GM18517 (cell line): ENCODE measurements around the gene TRMT13.

Experiments
- ATAC-seq: cut with Tn5 transposase; IDR thresholded peaks from one replicate; pipeline ENCODE4 v1.9.1; 2021; ENCODE audit warnings: mild to moderate bottlenecking, moderate library complexity; ENCODE audit not compliant: unreplicated experiment

TRMT13 gene

GRCh38 chr1:100132566-100133477 is at the start of gene TRMT13, which contains the start of gene SASS6:
Gene TRMT13, plus strand, starts transcription at chr1:100133163. Its CDS starts 6 bp downstream, at chr1:100133169.
Gene SASS6, minus strand, starts transcription at chr1:100132930. Its CDS starts 116 bp downstream, at chr1:100132814.
- peak; percentile 91 for ATAC-seq

GRCh38 chr1:100087396-100087795 is 45.6 kb upstream of the TRMT13 start:
- no peak for ATAC-seq

- ATAC-seq: no peak
Measured at GRCh38 chr1:100089082-100089481, 43.9 kb upstream of the TRMT13 start.

GRCh38 chr1:100090471-100090870 is 42.5 kb upstream of the TRMT13 start:
- ATAC-seq: no peak

- ATAC-seq: no peak
Measured at GRCh38 chr1:100100202-100100601, 32.8 kb upstream of the TRMT13 start.

GRCh38 chr1:100101564-100101963 is 31.4 kb upstream of the TRMT13 start:
- no peak for ATAC-seq

GRCh38 chr1:100107696-100108095 is 25.3 kb upstream of the TRMT13 start:
- ATAC-seq: no peak

GRCh38 chr1:100109554-100110066 is 23.4 kb upstream of the TRMT13 start:
- no peak for ATAC-seq

GRCh38 chr1:100115524-100115923 is 17.4 kb upstream of the TRMT13 start:
- no peak for ATAC-seq

- ATAC-seq: no peak
Measured at GRCh38 chr1:100122177-100122576, 10.8 kb upstream of the TRMT13 start.

- ATAC-seq: no peak
Measured at GRCh38 chr1:100127226-100127625, 5.7 kb upstream of the TRMT13 start.

- ATAC-seq: no peak
Measured at GRCh38 chr1:100130552-100131077, 2.3 kb upstream of the TRMT13 start.

GRCh38 chr1:100131623-100132022 is 1.3 kb upstream of the TRMT13 start:
- no peak for ATAC-seq

GRCh38 chr1:100134872-100135271 is 1.9 kb downstream of the TRMT13 start:
- ATAC-seq: no peak

- ATAC-seq: no peak
Measured at GRCh38 chr1:100137602-100138001, 4.6 kb downstream of the TRMT13 start.

GRCh38 chr1:100141192-100141591 is 8.2 kb downstream of the TRMT13 start:
- no peak for ATAC-seq

- ATAC-seq: no peak
Measured at GRCh38 chr1:100142343-100142742, 9.4 kb downstream of the TRMT13 start.

GRCh38 chr1:100145116-100145515 is 12.2 kb downstream of the TRMT13 start:
- ATAC-seq: no peak

GRCh38 chr1:100146958-100147357 is 14.0 kb downstream of the TRMT13 start:
- ATAC-seq: no peak

GRCh38 chr1:100147875-100148274 is 14.9 kb downstream of the TRMT13 start:
- no peak for ATAC-seq

- ATAC-seq: no peak
Measured at GRCh38 chr1:100151679-100152078, 18.7 kb downstream of the TRMT13 start.

GRCh38 chr1:100152271-100152670 is 19.3 kb downstream of the TRMT13 start:
- ATAC-seq: peak; percentile 72
